Panc1 (cell line): ENCODE results near the gene HCN3. TPM values are rescaled to one million over a fixed set of nuclear protein-coding genes. Genes with fewer than 3 reads are reported as not detected.

Experiments
- ATAC-seq: fragments of 200-7000 bp; cut with Tn5 transposase; 2 replicates; pipeline ENCODE4 v1.9.1; 2020; ENCODE audit warnings: mild to moderate bottlenecking, moderate library complexity
- BruUV-seq: library from RNA; stranded (reverse); fragments of 400-500 nt; replicated peaks from 2 replicates; lab custom pipeline; 2021; lab: Mats Ljungman, UMichigan
- CTCF ChIA-PET: fragments of 300-600 bp; sonication (Branson Sonifier 250); formaldehyde crosslinking; loops from one replicate; lab custom pipeline; 2022; ENCODE audit warnings: antibody characterized with exemption; lab: Charles Lee
- POLR2A ChIA-PET: fragments of 300-600 bp; sonication (Branson Sonifier 250); formaldehyde crosslinking; loops from one replicate; lab custom pipeline; 2022; ENCODE audit warnings: antibody characterized with exemption; lab: Charles Lee
- DNase-seq: peaks from one replicate; pipeline ENCODE4 v3.0.0-alpha.2; 2010; ENCODE audit warnings: low read depth, low spot score
- H3K27ac ChIP-seq: 2 replicates; pipeline ENCODE4 v1.5.1; 2011; ENCODE audit warnings: mild to moderate bottlenecking, low read length, inconsistent platforms
- H3K27me3 ChIP-seq: fragments of 200-500 bp; sonication (Bioruptor generic); 2 replicates; pipeline ENCODE4 v1.6.0; 2014; ENCODE audit warnings: low read length, inconsistent platforms; ENCODE audit not compliant: control insufficient read depth, insufficient read depth
- H3K36me3 ChIP-seq: fragments of 200-500 bp; sonication (Bioruptor generic); 2 replicates; pipeline ENCODE4 v1.5.1; 2014; ENCODE audit warnings: inconsistent platforms, mild to moderate bottlenecking, low read length, moderate library complexity; ENCODE audit not compliant: control insufficient read depth, insufficient read depth
- H3K4me1 ChIP-seq: 2 replicates; pipeline ENCODE4 v1.5.1; 2011; ENCODE audit warnings: inconsistent platforms, mild to moderate bottlenecking, low read length, moderate library complexity; ENCODE audit not compliant: control insufficient read depth, insufficient read depth
- H3K4me3 ChIP-seq, 2 experiments: 2 replicates each; pipeline ENCODE4 v1.5.1; 2011 to 2012; ENCODE audit warnings: low read depth in 2 of 2, low read length in 2 of 2, mild to moderate bottlenecking in 2 of 2, inconsistent platforms in 1 of 2, moderate library complexity in 1 of 2
- H3K9me3 ChIP-seq: fragments of 200-500 bp; sonication (Bioruptor generic); 2 replicates; pipeline ENCODE4 v1.5.1; 2014; ENCODE audit warnings: low read depth, mild to moderate bottlenecking, inconsistent platforms, low read length, moderate library complexity; ENCODE audit not compliant: control insufficient read depth, insufficient read depth
- POLR2AphosphoS5 ChIP-seq: IDR thresholded peaks from 2 replicates; pipeline ENCODE4 v1.6.1; 2012; ENCODE audit warnings: mild to moderate bottlenecking, low read depth, low read length, moderate library complexity
- SIN3A ChIP-seq: IDR thresholded peaks from 2 replicates; pipeline ENCODE4 v1.6.1; 2012; ENCODE audit warnings: low read depth, mild to moderate bottlenecking, low read length, moderate library complexity, borderline replicate concordance; ENCODE audit not compliant: insufficient read depth
- TCF7L2 ChIP-seq: IDR thresholded peaks from 2 replicates; pipeline ENCODE4 v1.6.1; 2011; ENCODE audit warnings: mild to moderate bottlenecking, low read depth, low read length, inconsistent platforms
- in situ Hi-C: cut with HindIII; loops from 2 replicates; pipeline ENCODE4 v1.10.0; 2016; ENCODE audit warnings: low sequenced_read_pairs, low pct_unique_long_range_greater_than_20kb
- intact Hi-C: fragments of 100-400 bp; cut with micrococcal nuclease; formaldehyde crosslinking; loops from one replicate; pipeline ENCODE4 v1.10.0; 2022; ENCODE audit not compliant: unreplicated experiment
- total RNA-seq: library from RNA; stranded (reverse); gene quantifications from one replicate; pipeline ENCODE4 v1.2.1, GENCODE V29; 2021; ENCODE audit not compliant: unreplicated experiment
- TF ChIP-seq, protein P1 (sequence below), 2 experiments: IDR thresholded peaks; 2 replicates each; pipeline ENCODE4 v1.6.1; 2011 to 2012; ENCODE audit warnings: low read depth in 2 of 2, control low read depth in 1 of 2, low read length in 1 of 2, mild to moderate bottlenecking in 1 of 2, moderate library complexity in 1 of 2; ENCODE audit not compliant: insufficient read depth in 1 of 2
- TF ChIP-seq, protein P2 (sequence below): fragments of 450-650 bp; IDR thresholded peaks from 2 replicates; pipeline ENCODE4 v1.5.1; 2017; ENCODE audit warnings: mild to moderate bottlenecking

Gene HCN3
- total RNA-seq, 1 experiment from 2014 or later = 7.8 TPM

DNA sequence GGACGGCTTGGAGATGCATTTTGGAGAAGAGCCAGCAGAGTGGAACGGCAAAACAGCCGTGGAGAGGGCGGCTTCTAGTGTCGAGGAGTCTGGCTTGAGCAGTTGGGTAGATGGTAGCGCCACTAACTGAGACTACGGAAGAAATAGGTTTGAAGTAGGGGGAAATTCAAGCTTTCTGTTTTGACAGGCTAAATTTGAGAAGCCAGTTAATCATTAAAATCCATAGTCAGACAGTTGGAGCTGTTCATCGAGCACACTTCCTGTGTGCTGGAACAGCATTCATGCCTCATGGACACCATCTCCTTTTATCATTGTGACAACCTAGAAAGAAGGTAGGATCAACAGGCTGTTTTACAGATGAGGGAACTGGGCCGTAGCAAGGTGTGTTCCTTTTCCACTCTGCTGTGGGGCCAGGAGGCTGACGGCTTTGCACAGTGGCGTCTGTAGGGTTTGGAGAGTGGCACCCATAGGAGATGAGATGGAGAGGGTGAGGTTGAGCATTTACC is 27.3 kb downstream of the HCN3 start:
- H3K36me3 ChIP-seq = peaks cover 7% of the 10 kb centered on the region; the same call in 1 of the 2 replicates
- H3K4me1 ChIP-seq = peaks cover 4% of the 10 kb centered on the region; the same call in 1 of the 2 replicates
- DNase-seq (no peak), ATAC-seq (no peak)
- BruUV-seq = no TSS peak
- ChIA-PET POLR2A (no interaction called here), CTCF (no interaction called here)
- TF ChIP-seq POLR2AphosphoS5 (no peak), TCF7L2 (no peak), SIN3A (no peak)
- TF ChIP-seq, protein P1, sequence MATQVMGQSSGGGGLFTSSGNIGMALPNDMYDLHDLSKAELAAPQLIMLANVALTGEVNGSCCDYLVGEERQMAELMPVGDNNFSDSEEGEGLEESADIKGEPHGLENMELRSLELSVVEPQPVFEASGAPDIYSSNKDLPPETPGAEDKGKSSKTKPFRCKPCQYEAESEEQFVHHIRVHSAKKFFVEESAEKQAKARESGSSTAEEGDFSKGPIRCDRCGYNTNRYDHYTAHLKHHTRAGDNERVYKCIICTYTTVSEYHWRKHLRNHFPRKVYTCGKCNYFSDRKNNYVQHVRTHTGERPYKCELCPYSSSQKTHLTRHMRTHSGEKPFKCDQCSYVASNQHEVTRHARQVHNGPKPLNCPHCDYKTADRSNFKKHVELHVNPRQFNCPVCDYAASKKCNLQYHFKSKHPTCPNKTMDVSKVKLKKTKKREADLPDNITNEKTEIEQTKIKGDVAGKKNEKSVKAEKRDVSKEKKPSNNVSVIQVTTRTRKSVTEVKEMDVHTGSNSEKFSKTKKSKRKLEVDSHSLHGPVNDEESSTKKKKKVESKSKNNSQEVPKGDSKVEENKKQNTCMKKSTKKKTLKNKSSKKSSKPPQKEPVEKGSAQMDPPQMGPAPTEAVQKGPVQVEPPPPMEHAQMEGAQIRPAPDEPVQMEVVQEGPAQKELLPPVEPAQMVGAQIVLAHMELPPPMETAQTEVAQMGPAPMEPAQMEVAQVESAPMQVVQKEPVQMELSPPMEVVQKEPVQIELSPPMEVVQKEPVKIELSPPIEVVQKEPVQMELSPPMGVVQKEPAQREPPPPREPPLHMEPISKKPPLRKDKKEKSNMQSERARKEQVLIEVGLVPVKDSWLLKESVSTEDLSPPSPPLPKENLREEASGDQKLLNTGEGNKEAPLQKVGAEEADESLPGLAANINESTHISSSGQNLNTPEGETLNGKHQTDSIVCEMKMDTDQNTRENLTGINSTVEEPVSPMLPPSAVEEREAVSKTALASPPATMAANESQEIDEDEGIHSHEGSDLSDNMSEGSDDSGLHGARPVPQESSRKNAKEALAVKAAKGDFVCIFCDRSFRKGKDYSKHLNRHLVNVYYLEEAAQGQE (IDR thresholded peaks at IDR 0.05; ENCODE audit: insufficient read depth in 1 of 2, low read depth in 2 of 2, low read length in 1 of 2) = no peak
- TF ChIP-seq, protein P2, sequence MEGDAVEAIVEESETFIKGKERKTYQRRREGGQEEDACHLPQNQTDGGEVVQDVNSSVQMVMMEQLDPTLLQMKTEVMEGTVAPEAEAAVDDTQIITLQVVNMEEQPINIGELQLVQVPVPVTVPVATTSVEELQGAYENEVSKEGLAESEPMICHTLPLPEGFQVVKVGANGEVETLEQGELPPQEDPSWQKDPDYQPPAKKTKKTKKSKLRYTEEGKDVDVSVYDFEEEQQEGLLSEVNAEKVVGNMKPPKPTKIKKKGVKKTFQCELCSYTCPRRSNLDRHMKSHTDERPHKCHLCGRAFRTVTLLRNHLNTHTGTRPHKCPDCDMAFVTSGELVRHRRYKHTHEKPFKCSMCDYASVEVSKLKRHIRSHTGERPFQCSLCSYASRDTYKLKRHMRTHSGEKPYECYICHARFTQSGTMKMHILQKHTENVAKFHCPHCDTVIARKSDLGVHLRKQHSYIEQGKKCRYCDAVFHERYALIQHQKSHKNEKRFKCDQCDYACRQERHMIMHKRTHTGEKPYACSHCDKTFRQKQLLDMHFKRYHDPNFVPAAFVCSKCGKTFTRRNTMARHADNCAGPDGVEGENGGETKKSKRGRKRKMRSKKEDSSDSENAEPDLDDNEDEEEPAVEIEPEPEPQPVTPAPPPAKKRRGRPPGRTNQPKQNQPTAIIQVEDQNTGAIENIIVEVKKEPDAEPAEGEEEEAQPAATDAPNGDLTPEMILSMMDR = no peak
- no peak overlapping the region for H3K4me3 ChIP-seq
- no peaks in the 10 kb centered on the region for H3K27me3 ChIP-seq
- in situ Hi-C loops (no loop called here), intact Hi-C loops (no loop called here)
- H3K27ac ChIP-seq = no peak overlapping the region
- H3K9me3 ChIP-seq = no peaks in the 10 kb centered on the region

- intact Hi-C loops = no loop called here
- no TSS peak for BruUV-seq
- no peaks in the 10 kb centered on the region for H3K9me3 ChIP-seq
- H3K27ac ChIP-seq = no peak overlapping the region
- POLR2A ChIA-PET = no interaction called here
- H3K36me3 ChIP-seq = peaks cover 7% of the 10 kb centered on the region; the same call in 1 of the 2 replicates
- TF ChIP-seq SIN3A = no peak
- TF ChIP-seq, protein P1 (IDR thresholded peaks at IDR 0.05; ENCODE audit: insufficient read depth in 1 of 2, low read depth in 2 of 2, low read length in 1 of 2) = no peak
- TF ChIP-seq TCF7L2 = no peak
- TF ChIP-seq, protein P2 = no peak
- TF ChIP-seq POLR2AphosphoS5 = no peak
- ATAC-seq (no peak), DNase-seq (no peak)
- in situ Hi-C loops = no loop called here
- H3K4me3 ChIP-seq = no peak overlapping the region
- CTCF ChIA-PET = no interaction called here
- H3K27me3 ChIP-seq = no peaks in the 10 kb centered on the region
- H3K4me1 ChIP-seq = peaks cover 9% of the 10 kb centered on the region; the same call in 1 of the 2 replicates
These were observed 28.7 kb downstream of the HCN3 start for GRCh38 chr1:155305881-155306391.
